CD4-positive, alpha-beta T cell (primary cell): ENCODE data around the gene EYA2. TPM values are rescaled to one million over a fixed set of nuclear protein-coding genes. Genes with fewer than 3 reads are reported as not detected.

Source experiments
- ATAC-seq: fragments of 200-7000 bp; cut with Tn5 transposase; one replicate; pipeline ENCODE4 v1.10.0; 2022; ENCODE audit warnings: mild to moderate bottlenecking; ENCODE audit not compliant: poor library complexity
- CTCF ChIA-PET: fragments of 350-600 bp; sonication (Branson Sonifier 250); formaldehyde crosslinking; loops from one replicate; lab custom pipeline; 2021; ENCODE audit warnings: antibody characterized with exemption, inconsistent platforms; lab: Charles Lee
- POLR2A ChIA-PET: fragments of 350-600 bp; sonication (Branson Sonifier 250); formaldehyde crosslinking; loops from one replicate; lab custom pipeline; 2021; ENCODE audit warnings: antibody characterized with exemption, inconsistent platforms; lab: Charles Lee
- DNase-seq, 14 experiments: peaks; one replicate each; pipeline ENCODE4 v3.0.0-alpha.2; 2013 to 2020; ENCODE audit warnings: mixed read lengths in 2 of 14
- H3K27ac ChIP-seq, 2 donors: one replicate each; pipeline versions ENCODE4 v1.5.1 to v1.7.0; 2013; ENCODE audit warnings: low read length in 2 of 2, low read depth in 1 of 2, mild to moderate bottlenecking in 1 of 2
- H3K27me3 ChIP-seq, 2 experiments: 1 replicate in 1 of 2; 2 replicates in 1 of 2; pipeline versions ENCODE4 v1.6.1 to v1.7.0; 2013; ENCODE audit warnings: low read length in 2 of 2, control low read depth in 1 of 2, mild to moderate bottlenecking in 1 of 2, moderate library complexity in 1 of 2; ENCODE audit not compliant: insufficient read depth in 2 of 2, control insufficient read depth in 1 of 2
- H3K36me3 ChIP-seq: one replicate; pipeline ENCODE4 v1.6.1; 2013; ENCODE audit warnings: low read length, control low read depth; ENCODE audit not compliant: insufficient read depth
- H3K4me1 ChIP-seq: one replicate; pipeline ENCODE4 v1.6.1; 2013; ENCODE audit warnings: low read length, control low read depth; ENCODE audit not compliant: insufficient read depth
- H3K4me3 ChIP-seq: one replicate; pipeline ENCODE4 v1.5.1; 2013; ENCODE audit warnings: mild to moderate bottlenecking, low read length, moderate library complexity
- H3K9me3 ChIP-seq, 2 experiments: 1 replicate in 1 of 2; 2 replicates in 1 of 2; pipeline versions ENCODE4 v1.6.1 to v1.7.0; 2013; ENCODE audit warnings: low read length in 2 of 2, mild to moderate bottlenecking in 2 of 2, control low read depth in 1 of 2, moderate library complexity in 1 of 2; ENCODE audit not compliant: control insufficient read depth in 1 of 2, insufficient read depth in 1 of 2
- H3K27ac Mint-ChIP-seq: one replicate; pipeline ENCODE4 v1.8.0; 2020; ENCODE audit warnings: mixed read lengths
- H3K27me3 Mint-ChIP-seq: one replicate; pipeline ENCODE4 v1.8.0; 2021; ENCODE audit warnings: mixed read lengths
- H3K36me3 Mint-ChIP-seq: one replicate; pipeline ENCODE4 v1.8.0; 2021; ENCODE audit warnings: low read depth, mixed read lengths
- H3K4me1 Mint-ChIP-seq: one replicate; pipeline ENCODE4 v1.8.0; 2021; ENCODE audit warnings: low read depth, mixed read lengths
- H3K4me3 Mint-ChIP-seq: one replicate; pipeline ENCODE4 v1.8.0; 2020; ENCODE audit warnings: mild to moderate bottlenecking, mixed read lengths
- H3K9me3 Mint-ChIP-seq: one replicate; pipeline ENCODE4 v1.8.0; 2020; ENCODE audit warnings: mixed read lengths
- CTCF ChIP-seq: fragments of 200-600 bp; IDR thresholded peaks from one replicate; pipeline ENCODE4 v1.8.0; 2022; ENCODE audit warnings: antibody characterized with exemption, mild to moderate bottlenecking
- intact Hi-C, 2 experiments: fragments of 100-400 bp; cut with DNase I in 1 of 2; cut with micrococcal nuclease in 1 of 2; formaldehyde crosslinking; loops; one replicate each; pipeline versions ENCODE4 v1.15.1 to v1.9.0; 2023 to 2025; cut with DNase I, micrococcal nuclease
- total RNA-seq, 174 experiments: library from RNA in 2 of 174; stranded (reverse) in 2 of 174; gene quantifications; one replicate each; pipeline ENCODE4 v1.2.3 and lab custom pipeline; 2021 to 2026

Gene EYA2
- total RNA-seq, 2 experiments from 2014 or later, result not detected

DNA sequence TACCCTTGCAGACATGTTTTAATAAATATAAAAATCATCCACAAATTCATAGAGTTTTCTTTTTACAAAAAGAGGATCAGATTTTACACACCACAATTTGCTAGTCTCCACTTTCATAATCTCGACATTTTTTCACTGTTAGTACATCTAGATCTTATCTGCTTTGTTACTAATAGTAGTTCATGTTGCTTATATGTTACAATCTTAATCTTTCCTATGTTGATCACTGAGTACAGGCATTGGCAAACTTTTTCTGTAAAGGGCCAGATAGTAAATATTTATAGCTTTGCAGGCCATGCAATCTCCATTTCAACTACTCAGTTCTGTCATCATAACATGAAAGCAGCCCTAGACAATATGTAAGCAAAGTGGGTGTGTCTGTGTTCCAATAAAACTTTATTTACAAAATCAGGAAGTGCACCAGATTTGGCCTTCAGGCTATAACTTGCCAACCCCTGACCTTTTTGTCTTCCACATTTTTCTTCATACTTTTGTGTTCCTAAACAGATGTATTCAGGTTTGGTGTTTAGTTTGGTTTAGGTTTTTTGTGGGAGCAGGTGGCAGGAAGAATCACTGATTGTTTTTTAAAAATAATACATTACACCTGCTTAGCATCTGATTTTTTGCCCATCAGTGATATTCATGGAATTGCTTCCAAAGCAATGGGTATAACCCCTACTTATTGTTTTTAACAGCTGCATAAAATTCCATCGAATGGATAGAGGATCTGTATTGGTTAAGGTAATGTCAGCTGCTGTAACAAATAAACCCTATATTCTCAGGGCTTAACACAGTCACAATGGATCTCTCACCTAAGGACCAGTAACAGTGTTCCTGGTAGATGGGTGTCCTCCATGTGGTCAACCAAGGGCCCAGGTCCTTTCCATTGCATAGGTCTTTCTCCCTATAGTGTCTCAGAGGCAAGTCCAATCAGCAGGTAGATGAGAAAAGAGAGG, 61.2 kb downstream of the EYA2 start:
- CTCF ChIA-PET, result no interaction called here
- Mint-ChIP-seq H3K9me3 (peaks cover 10% of the 10 kb centered on the region), H3K4me1 (no peaks in the 10 kb centered on the region), H3K27ac (no peak overlapping the region), H3K36me3 (no peaks in the 10 kb centered on the region), H3K4me3 (no peak overlapping the region), H3K27me3 (peaks cover 15% of the 10 kb centered on the region)
- no peak for ATAC-seq
- DNase-seq, result no peak
- Histone ChIP-seq H3K4me1 (no peaks in the 10 kb centered on the region), H3K27ac (no peak overlapping the region), H3K36me3 (no peaks in the 10 kb centered on the region), H3K27me3 (peaks cover 0 to 4% of the 10 kb centered on the region in 2 experiments), H3K9me3 (peaks cover 0 to 3% of the 10 kb centered on the region in 2 experiments), H3K4me3 (no peak overlapping the region)
- POLR2A ChIA-PET, result no interaction called here
- TF ChIP-seq CTCF, result no peak
- intact Hi-C loops, result no loop called here

DNA sequence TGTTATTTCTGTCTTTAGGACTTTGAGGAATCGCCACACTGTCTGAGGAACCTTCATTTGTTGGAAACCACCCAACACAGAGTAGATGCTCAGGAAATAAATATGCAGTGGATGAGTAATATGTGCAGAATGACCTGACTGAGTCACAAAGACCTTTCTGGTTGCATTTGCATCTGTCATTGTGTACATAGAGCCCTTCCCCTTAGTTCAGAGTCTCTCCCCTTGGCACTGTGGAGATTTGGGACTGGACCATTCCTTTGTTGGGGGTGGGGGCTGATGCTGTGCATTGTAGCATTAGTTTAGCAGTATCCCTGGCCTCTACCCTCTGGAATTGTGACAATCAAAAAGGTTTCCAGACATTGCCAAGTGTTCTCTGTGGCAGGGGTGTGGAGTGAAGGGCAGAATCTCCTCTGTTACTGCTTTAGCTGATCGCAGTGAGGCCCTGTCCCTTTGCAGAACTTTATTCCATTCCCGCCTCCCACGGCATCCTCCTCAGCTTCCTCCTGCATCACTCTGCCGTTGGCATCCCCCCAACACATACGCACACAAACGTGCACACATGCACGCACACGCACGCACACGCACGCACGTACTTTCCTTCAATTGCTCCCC, 64.5 kb downstream of the EYA2 start:
- intact Hi-C loops, result no loop called here
- no peak overlapping the region for H3K27ac ChIP-seq
- H3K27me3 ChIP-seq, result peaks cover 0 to 2% of the 10 kb centered on the region in 2 experiments
- H3K9me3 ChIP-seq, result peaks cover 0 to 10% of the 10 kb centered on the region in 2 experiments
- Mint-ChIP-seq H3K4me1 (no peaks in the 10 kb centered on the region), H3K27ac (no peak overlapping the region), H3K4me3 (no peak overlapping the region), H3K27me3 (peaks cover 10% of the 10 kb centered on the region), H3K9me3 (peaks cover 10% of the 10 kb centered on the region), H3K36me3 (no peaks in the 10 kb centered on the region)
- no peaks in the 10 kb centered on the region for H3K36me3 ChIP-seq
- no peak for TF ChIP-seq CTCF
- no peaks in the 10 kb centered on the region for H3K4me1 ChIP-seq
- ChIA-PET POLR2A (no interaction called here), CTCF (no interaction called here)
- no peak overlapping the region for H3K4me3 ChIP-seq
- no peak for DNase-seq
- ATAC-seq, result no peak

DNA sequence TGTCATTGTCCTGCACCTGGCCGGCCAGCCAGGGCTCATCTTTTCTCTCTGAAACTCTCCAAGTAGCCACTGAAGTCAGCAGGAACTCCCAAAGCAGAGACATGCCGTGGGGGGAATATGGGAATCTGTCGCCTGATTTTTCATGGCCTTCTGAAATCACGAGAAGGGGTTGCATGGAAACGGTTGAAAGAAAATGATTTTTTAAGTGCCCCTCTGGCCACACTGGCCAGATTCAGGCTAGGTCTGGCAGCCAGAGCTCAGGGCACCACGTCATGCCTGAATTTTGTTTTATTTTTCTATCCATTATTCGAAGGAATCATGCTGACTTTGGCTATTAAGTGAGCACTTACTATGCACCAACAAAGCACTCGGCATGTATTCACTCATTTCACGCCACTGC, 65.2 kb downstream of the EYA2 start:
- Histone ChIP-seq H3K27me3 (peaks cover 0 to 2% of the 10 kb centered on the region in 2 experiments), H3K9me3 (peaks cover 0 to 10% of the 10 kb centered on the region in 2 experiments), H3K27ac (no peak overlapping the region), H3K36me3 (no peaks in the 10 kb centered on the region), H3K4me3 (no peak overlapping the region), H3K4me1 (no peaks in the 10 kb centered on the region)
- H3K4me3 Mint-ChIP-seq, result no peak overlapping the region
- intact Hi-C loops, result no loop called here
- H3K27me3 Mint-ChIP-seq, result peaks cover 9% of the 10 kb centered on the region
- CTCF ChIA-PET, result no interaction called here
- POLR2A ChIA-PET, result no interaction called here
- ATAC-seq (no peak), DNase-seq (no peak)
- no peaks in the 10 kb centered on the region for H3K4me1 Mint-ChIP-seq
- TF ChIP-seq CTCF, result no peak
- no peak overlapping the region for H3K27ac Mint-ChIP-seq
- no peaks in the 10 kb centered on the region for H3K36me3 Mint-ChIP-seq
- peaks cover 10% of the 10 kb centered on the region for H3K9me3 Mint-ChIP-seq
